Tibial nerve (tissue), 4 donors: Measurements from ENCODE around the gene PPT1. TPM values are rescaled to one million over a fixed set of nuclear protein-coding genes. Genes with fewer than 3 reads are reported as not detected.

Experiments used
- DNase-seq, 2 donors: peaks; one replicate each; pipeline ENCODE4 v3.0.0-alpha.2; 2019; ENCODE audit warnings: low spot score in 2 of 2
- H3K27ac ChIP-seq, 4 donors: fragments of 200-600 bp; sonication (generic) in 3 of 4; one replicate each; pipeline ENCODE4 v1.5.1; 2017 to 2019; ENCODE audit warnings: mild to moderate bottlenecking in 1 of 4
- H3K27me3 ChIP-seq, 2 donors: fragments of 200-600 bp; sonication (generic) in 1 of 2; one replicate each; pipeline versions ENCODE4 v1.5.1 to v1.6.0; 2017 to 2019
- H3K36me3 ChIP-seq, 3 donors: fragments of 200-600 bp; sonication (generic); one replicate each; pipeline ENCODE4 v1.5.1; 2018 to 2019
- H3K4me1 ChIP-seq, 4 donors: fragments of 200-600 bp; sonication (generic) in 3 of 4; one replicate each; pipeline ENCODE4 v1.5.1; 2017 to 2019
- H3K4me3 ChIP-seq, 4 donors: fragments of 200-600 bp; sonication (generic) in 3 of 4; one replicate each; pipeline ENCODE4 v1.5.1; 2017 to 2019; ENCODE audit warnings: mild to moderate bottlenecking in 1 of 4, moderate library complexity in 1 of 4
- H3K9me3 ChIP-seq, 4 donors: fragments of 200-600 bp; sonication (generic) in 3 of 4; one replicate each; pipeline ENCODE4 v1.5.1; 2017 to 2019
- CTCF ChIP-seq, 5 experiments: fragments of 200-600 bp in 3 of 5; fragments of 450-650 bp in 2 of 5; sonication (generic) in 3 of 5; IDR thresholded peaks; one replicate each; pipeline ENCODE4 v1.5.1; 2016 to 2019; ENCODE audit warnings: antibody characterized with exemption in 5 of 5, mild to moderate bottlenecking in 3 of 5, moderate library complexity in 2 of 5
- EP300 ChIP-seq, 2 donors: sonication (generic); formaldehyde crosslinking; IDR thresholded peaks; one replicate each; pipeline ENCODE4 v1.6.1; 2017; ENCODE audit warnings: antibody characterized with exemption in 2 of 2, mild to moderate bottlenecking in 1 of 2
- POLR2A ChIP-seq, 2 donors: fragments of 450-650 bp; IDR thresholded peaks; one replicate each; pipeline ENCODE4 v1.6.1; 2017; ENCODE audit warnings: antibody characterized with exemption in 2 of 2, mild to moderate bottlenecking in 2 of 2, moderate library complexity in 2 of 2
- WGBS, 2 donors: methylation state at CpG; one replicate each; pipeline ENCODE4 v1.1.5; 2018; 5-methylcytosine and 5-hydroxymethylcytosine counted together
- total RNA-seq, 4 donors: library from RNA; depleted of rRNA; stranded (reverse); fragments of >200 nt; gene quantifications; one replicate each; pipeline ENCODE4 v1.1.0, GENCODE V29; 2016

PPT1 gene
- total RNA-seq, 4 donors from 2014 or later: 52.8 to 88.5 (median 58.7) TPM

GRCh38 chr1:40079774-40080400, 17.2 kb downstream of the PPT1 start:
- WGBS, 2 donors: 84 to 89% methylated on average over 6 of the region's 6 CpGs
- Histone ChIP-seq H3K27ac (peak overlapping the region in 2 of 4 donors; percentile 3 to 29), H3K9me3 (no peaks in the 10 kb centered on the region), H3K4me3 (no peak overlapping the region), H3K4me1 (peaks cover 0 to 29% (median 11%) of the 10 kb centered on the region in 4 donors), H3K27me3 (no peaks in the 10 kb centered on the region), H3K36me3 (peaks cover 0 to 28% (median 0%) of the 10 kb centered on the region in 3 donors)
- TF ChIP-seq CTCF (IDR thresholded peaks at IDR 0.05) (no peak), EP300 (IDR thresholded peaks at IDR 0.05) (peak in 1 of 2 donors; percentile 7)
- no peak for DNase-seq

- no peaks in the 10 kb centered on the region for H3K9me3 ChIP-seq
- H3K4me3 ChIP-seq: no peak overlapping the region
- H3K27ac ChIP-seq: peak overlapping the region in 2 of 4 donors; percentile 68 to 84
- H3K27me3 ChIP-seq: no peaks in the 10 kb centered on the region
- H3K36me3 ChIP-seq: peaks cover 0 to 38% (median 5%) of the 10 kb centered on the region in 3 donors
- peak in 1 of 2 donors; percentile 55 for DNase-seq
- peaks cover 0 to 24% (median 11%) of the 10 kb centered on the region in 4 donors for H3K4me1 ChIP-seq
- peak in 1 of 2 donors; percentile 20 for TF ChIP-seq EP300 (IDR thresholded peaks at IDR 0.05)
- TF ChIP-seq POLR2A (IDR thresholded peaks at IDR 0.05): no peak
- TF ChIP-seq CTCF (IDR thresholded peaks at IDR 0.05): peak; percentile 49 to 73 (median 51)
- WGBS, 2 donors: 91 to 92% methylated on average over 5 of the region's 5 CpGs
Measured at GRCh38 chr1:40078512-40079333, 18.3 kb downstream of the PPT1 start.

DNA sequence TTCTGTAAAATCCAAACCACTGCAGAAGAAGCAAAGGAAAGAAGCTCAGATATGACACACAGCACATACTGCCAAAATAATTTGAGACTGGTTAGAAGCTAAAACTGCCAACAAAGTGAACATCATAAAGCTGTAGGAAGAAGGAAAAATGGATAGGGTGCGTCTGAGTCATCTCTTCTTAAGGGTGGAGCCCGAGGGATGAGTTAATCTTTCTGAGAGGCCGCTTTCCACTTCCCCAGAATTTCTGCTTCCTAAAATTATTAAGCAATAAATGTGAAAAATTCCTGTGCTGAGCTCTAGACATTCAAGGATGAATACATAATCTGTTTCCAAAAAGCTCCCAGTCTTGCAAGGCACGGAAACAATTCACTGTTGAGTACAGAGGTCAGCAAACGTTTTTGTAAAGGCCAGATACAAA, 20.1 kb downstream of the PPT1 start:
- H3K4me1 ChIP-seq: peaks cover 0 to 24% (median 11%) of the 10 kb centered on the region in 4 donors
- peak in 1 of 2 donors; percentile 27 for TF ChIP-seq EP300 (IDR thresholded peaks at IDR 0.05)
- TF ChIP-seq POLR2A (IDR thresholded peaks at IDR 0.05): no peak
- 17 to 21% methylated on average over 5 of the region's 5 CpGs for WGBS, 2 donors
- H3K27ac ChIP-seq: peak overlapping the region; percentile 4 to 84 (median 58)
- no peak overlapping the region for H3K4me3 ChIP-seq
- H3K36me3 ChIP-seq: peaks cover 0 to 46% (median 6%) of the 10 kb centered on the region in 3 donors
- H3K27me3 ChIP-seq: no peaks in the 10 kb centered on the region
- DNase-seq: no peak
- H3K9me3 ChIP-seq: no peaks in the 10 kb centered on the region

GRCh38 chr1:40075266-40075665, 21.8 kb downstream of the PPT1 start:
- Histone ChIP-seq H3K27me3 (no peaks in the 10 kb centered on the region), H3K9me3 (no peaks in the 10 kb centered on the region), H3K36me3 (peaks cover 0 to 61% (median 23%) of the 10 kb centered on the region in 3 donors), H3K4me1 (peaks cover 0 to 24% (median 11%) of the 10 kb centered on the region in 4 donors), H3K4me3 (no peak overlapping the region), H3K27ac (peak overlapping the region in 2 of 4 donors; percentile 50 to 84)
- TF ChIP-seq CTCF (IDR thresholded peaks at IDR 0.05): no peak
- no peak for TF ChIP-seq POLR2A (IDR thresholded peaks at IDR 0.05)
- TF ChIP-seq EP300 (IDR thresholded peaks at IDR 0.05): no peak
- no peak for DNase-seq
- 83 to 84% methylated on average over 4 of the region's 4 CpGs for WGBS, 2 donors

GRCh38 chr1:40073062-40073461, 24.0 kb downstream of the PPT1 start:
- TF ChIP-seq CTCF (IDR thresholded peaks at IDR 0.05) (no peak), EP300 (IDR thresholded peaks at IDR 0.05) (no peak), POLR2A (IDR thresholded peaks at IDR 0.05) (no peak)
- 89% methylated on average over 4 of the region's 4 CpGs for WGBS, 2 donors
- Histone ChIP-seq H3K9me3 (no peaks in the 10 kb centered on the region), H3K36me3 (peaks cover under 1 to 72% (median 43%) of the 10 kb centered on the region in 3 donors), H3K27ac (no peak overlapping the region), H3K4me1 (peaks cover 0 to 19% (median 11%) of the 10 kb centered on the region in 4 donors), H3K4me3 (no peak overlapping the region), H3K27me3 (no peaks in the 10 kb centered on the region)
- DNase-seq: no peak
